ENCODE results near the gene APOC1. TPM values are rescaled to one million over a fixed set of nuclear protein-coding genes. Genes with fewer than 3 reads are reported as not detected.
A peak's percentile ranks its signal among the peaks of the same experiment; 100 is the strongest.
"Not testable (repeated sequence)": the region's sequence is repeated elsewhere in the genome, so short reads cannot be mapped to it uniquely, and the experiment has no call there.

The APOC1 gene
- total RNA-seq: 0.26 and 0.79 TPM in 2 replicates

GRCh38 chr19:44914433-44915206, at the start of gene APOC1:
Gene APOC1, plus strand, starts transcription at chr19:44914608. Its CDS starts 284 bp downstream, at chr19:44914892.
- DNase-seq (ENCODE audit: low read depth): peak; percentile 81
- peak within 1 kb of the TSS; percentile 48 for H3K4me3 ChIP-seq (ENCODE audit: low read depth, low read length)
- H3K27me3 ChIP-seq (ENCODE audit: control insufficient read depth, insufficient read depth, low read length); H3K36me3 ChIP-seq (ENCODE audit: control insufficient read depth, insufficient read depth, low read length); FAIRE-seq: not testable (repeated sequence)

GRCh38 chr19:44865196-44865767, 49.1 kb upstream of the APOC1 start:
- no peak for FAIRE-seq
- H3K36me3 ChIP-seq (ENCODE audit: control insufficient read depth, insufficient read depth, low read length): peaks cover 14% of the 10 kb centered on the region
- TF ChIP-seq CTCF (IDR thresholded peaks at IDR 0.05; ENCODE audit: insufficient read depth, low read length, severe bottlenecking): no peak
- no peak for DNase-seq (ENCODE audit: low read depth)
- no peaks in the 10 kb centered on the region for H3K27me3 ChIP-seq (ENCODE audit: control insufficient read depth, insufficient read depth, low read length)
- no peak overlapping the region for H3K4me3 ChIP-seq (ENCODE audit: low read depth, low read length)

GRCh38 chr19:44866664-44867063, 47.7 kb upstream of the APOC1 start:
- Histone ChIP-seq H3K36me3 (ENCODE audit: control insufficient read depth, insufficient read depth, low read length) (peaks cover 18% of the 10 kb centered on the region), H3K4me3 (ENCODE audit: low read depth, low read length) (no peak overlapping the region), H3K27me3 (ENCODE audit: control insufficient read depth, insufficient read depth, low read length) (no peaks in the 10 kb centered on the region)
- FAIRE-seq (no peak), DNase-seq (ENCODE audit: low read depth) (no peak)
- TF ChIP-seq CTCF (IDR thresholded peaks at IDR 0.05; ENCODE audit: insufficient read depth, low read length, severe bottlenecking): no peak

- Histone ChIP-seq H3K4me3 (ENCODE audit: low read depth, low read length) (no peak overlapping the region), H3K36me3 (ENCODE audit: control insufficient read depth, insufficient read depth, low read length) (peaks cover 24% of the 10 kb centered on the region), H3K27me3 (ENCODE audit: control insufficient read depth, insufficient read depth, low read length) (no peaks in the 10 kb centered on the region)
- no peak for TF ChIP-seq CTCF (IDR thresholded peaks at IDR 0.05; ENCODE audit: insufficient read depth, low read length, severe bottlenecking)
- DNase-seq (ENCODE audit: low read depth): no peak
- no peak for FAIRE-seq
These were observed 46.8 kb upstream of the APOC1 start for GRCh38 chr19:44867578-44867977.

GRCh38 chr19:44869733-44870470, 44.5 kb upstream of the APOC1 start:
- Histone ChIP-seq H3K36me3 (ENCODE audit: control insufficient read depth, insufficient read depth, low read length) (peaks cover 37% of the 10 kb centered on the region), H3K27me3 (ENCODE audit: control insufficient read depth, insufficient read depth, low read length) (no peaks in the 10 kb centered on the region), H3K4me3 (ENCODE audit: low read depth, low read length) (no peak overlapping the region)
- no peak for TF ChIP-seq CTCF (IDR thresholded peaks at IDR 0.05; ENCODE audit: insufficient read depth, low read length, severe bottlenecking)
- no peak for DNase-seq (ENCODE audit: low read depth)
- FAIRE-seq: no peak

- TF ChIP-seq CTCF (IDR thresholded peaks at IDR 0.05; ENCODE audit: insufficient read depth, low read length, severe bottlenecking): no peak
- FAIRE-seq: no peak
- no peaks in the 10 kb centered on the region for H3K27me3 ChIP-seq (ENCODE audit: control insufficient read depth, insufficient read depth, low read length)
- H3K4me3 ChIP-seq (ENCODE audit: low read depth, low read length): no peak overlapping the region
- no peak for DNase-seq (ENCODE audit: low read depth)
- peaks cover 32% of the 10 kb centered on the region for H3K36me3 ChIP-seq (ENCODE audit: control insufficient read depth, insufficient read depth, low read length)
These were observed 42.6 kb upstream of the APOC1 start for GRCh38 chr19:44871809-44872208.

Data from bronchial epithelial cell (primary cell).